ENCODE measurements around the gene PPP1R7. TPM values are rescaled to one million over a fixed set of nuclear protein-coding genes. Genes with fewer than 3 reads are reported as not detected.
A peak's percentile ranks its signal among the peaks of the same experiment; 100 is the strongest.

The PPP1R7 gene
- total RNA-seq, 1 donor, result 46.7 TPM

- H3K27ac ChIP-seq (ENCODE audit: low read depth, low read length), result no peak overlapping the region
- no peaks in the 10 kb centered on the region for H3K79me2 ChIP-seq (ENCODE audit: insufficient read depth, low read length)
- H4K20me1 ChIP-seq (ENCODE audit: insufficient read depth, low read length), result no peaks in the 10 kb centered on the region
- H2AFZ ChIP-seq (ENCODE audit: low read length), result no peak overlapping the region
- H3K4me2 ChIP-seq (ENCODE audit: insufficient read depth, low read length), result no peak overlapping the region
- no peak overlapping the region for H3K4me3 ChIP-seq (ENCODE audit: insufficient read depth, low read length)
- TF ChIP-seq, protein P1, sequence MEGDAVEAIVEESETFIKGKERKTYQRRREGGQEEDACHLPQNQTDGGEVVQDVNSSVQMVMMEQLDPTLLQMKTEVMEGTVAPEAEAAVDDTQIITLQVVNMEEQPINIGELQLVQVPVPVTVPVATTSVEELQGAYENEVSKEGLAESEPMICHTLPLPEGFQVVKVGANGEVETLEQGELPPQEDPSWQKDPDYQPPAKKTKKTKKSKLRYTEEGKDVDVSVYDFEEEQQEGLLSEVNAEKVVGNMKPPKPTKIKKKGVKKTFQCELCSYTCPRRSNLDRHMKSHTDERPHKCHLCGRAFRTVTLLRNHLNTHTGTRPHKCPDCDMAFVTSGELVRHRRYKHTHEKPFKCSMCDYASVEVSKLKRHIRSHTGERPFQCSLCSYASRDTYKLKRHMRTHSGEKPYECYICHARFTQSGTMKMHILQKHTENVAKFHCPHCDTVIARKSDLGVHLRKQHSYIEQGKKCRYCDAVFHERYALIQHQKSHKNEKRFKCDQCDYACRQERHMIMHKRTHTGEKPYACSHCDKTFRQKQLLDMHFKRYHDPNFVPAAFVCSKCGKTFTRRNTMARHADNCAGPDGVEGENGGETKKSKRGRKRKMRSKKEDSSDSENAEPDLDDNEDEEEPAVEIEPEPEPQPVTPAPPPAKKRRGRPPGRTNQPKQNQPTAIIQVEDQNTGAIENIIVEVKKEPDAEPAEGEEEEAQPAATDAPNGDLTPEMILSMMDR (IDR thresholded peaks at IDR 0.05; ENCODE audit: extremely low read depth, low read depth, low read length), result no peak
- H3K9me3 ChIP-seq (ENCODE audit: low read depth, low read length), result no peaks in the 10 kb centered on the region
- H3K4me1 ChIP-seq (ENCODE audit: insufficient read depth, low read length), result no peaks in the 10 kb centered on the region
- no peaks in the 10 kb centered on the region for H3K27me3 ChIP-seq (ENCODE audit: insufficient read depth, low read length)
- no peaks in the 10 kb centered on the region for H3K36me3 ChIP-seq (ENCODE audit: insufficient read depth, low read length)
- peak; percentile 2 for DNase-seq (ENCODE audit: insufficient read length, low spot score, missing footprints)
These were observed 34.9 kb upstream of the PPP1R7 start for GRCh38 chr2:241115361-241115760.

DNA sequence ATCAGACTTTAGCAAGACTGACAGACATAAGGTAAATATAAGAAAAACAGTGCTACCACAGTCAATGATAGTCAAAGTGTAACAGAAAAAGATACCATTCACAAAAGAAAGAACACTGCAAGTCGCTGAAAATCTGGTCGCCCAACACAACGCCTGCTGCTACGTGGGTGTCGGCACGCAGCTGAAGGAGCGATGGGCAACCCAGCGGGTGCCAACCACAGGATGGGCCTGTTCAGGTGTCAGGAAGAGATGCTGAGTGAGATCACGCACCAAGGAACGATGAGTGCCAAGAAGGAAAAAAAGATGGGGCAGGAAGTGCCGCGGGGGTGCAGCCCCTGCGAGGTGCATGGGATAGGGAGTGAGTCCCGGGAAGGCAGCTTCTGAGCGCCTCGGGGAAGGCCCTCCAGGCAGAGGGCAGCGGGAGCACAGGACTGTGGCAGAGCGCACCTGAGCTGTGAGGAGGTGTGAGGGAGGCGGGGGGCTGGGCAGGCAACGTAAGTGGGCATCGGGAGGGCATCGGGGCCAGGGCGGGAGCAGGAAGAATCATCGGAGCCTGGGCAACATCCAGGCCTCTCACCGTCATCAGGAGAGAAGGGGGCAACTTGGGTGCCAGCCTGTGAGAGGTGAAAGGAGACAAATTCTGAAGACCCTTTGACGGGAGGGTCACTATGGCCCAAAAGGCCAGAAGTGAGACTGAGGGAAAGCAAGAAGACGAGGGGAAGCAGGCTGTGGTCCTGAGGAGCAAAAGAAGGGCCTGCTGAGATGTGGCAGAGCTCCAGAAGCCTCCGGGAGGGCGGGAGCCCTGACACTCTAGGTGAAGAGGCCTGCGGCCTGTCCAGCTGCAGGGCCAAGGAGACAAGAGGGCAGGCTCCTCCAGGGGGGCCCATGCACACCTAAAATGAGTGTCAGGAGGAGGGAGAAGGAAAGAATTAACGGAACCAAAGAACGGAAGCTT is 33.4 kb upstream of the PPP1R7 start:
- peak; percentile 44 for DNase-seq (ENCODE audit: insufficient read length, low spot score, missing footprints)
- H3K4me1 ChIP-seq (ENCODE audit: insufficient read depth, low read length), result no peaks in the 10 kb centered on the region
- no peaks in the 10 kb centered on the region for H4K20me1 ChIP-seq (ENCODE audit: insufficient read depth, low read length)
- TF ChIP-seq, protein P1 (IDR thresholded peaks at IDR 0.05; ENCODE audit: extremely low read depth, low read depth, low read length), result no peak
- H3K4me3 ChIP-seq (ENCODE audit: insufficient read depth, low read length), result no peak overlapping the region
- no peak overlapping the region for H3K4me2 ChIP-seq (ENCODE audit: insufficient read depth, low read length)
- H3K27me3 ChIP-seq (ENCODE audit: insufficient read depth, low read length), result no peaks in the 10 kb centered on the region
- H3K27ac ChIP-seq (ENCODE audit: low read depth, low read length), result no peak overlapping the region
- H3K79me2 ChIP-seq (ENCODE audit: insufficient read depth, low read length), result no peaks in the 10 kb centered on the region
- no peak overlapping the region for H2AFZ ChIP-seq (ENCODE audit: low read length)
- no peaks in the 10 kb centered on the region for H3K9me3 ChIP-seq (ENCODE audit: low read depth, low read length)
- no peaks in the 10 kb centered on the region for H3K36me3 ChIP-seq (ENCODE audit: insufficient read depth, low read length)

- no peak overlapping the region for H3K4me3 ChIP-seq (ENCODE audit: insufficient read depth, low read length)
- H4K20me1 ChIP-seq (ENCODE audit: insufficient read depth, low read length), result no peaks in the 10 kb centered on the region
- H3K9me3 ChIP-seq (ENCODE audit: low read depth, low read length), result no peaks in the 10 kb centered on the region
- no peaks in the 10 kb centered on the region for H3K27me3 ChIP-seq (ENCODE audit: insufficient read depth, low read length)
- H3K36me3 ChIP-seq (ENCODE audit: insufficient read depth, low read length), result no peaks in the 10 kb centered on the region
- no peak overlapping the region for H3K27ac ChIP-seq (ENCODE audit: low read depth, low read length)
- DNase-seq (ENCODE audit: insufficient read length, low spot score, missing footprints), result peak; percentile 39
- H3K79me2 ChIP-seq (ENCODE audit: insufficient read depth, low read length), result no peaks in the 10 kb centered on the region
- no peaks in the 10 kb centered on the region for H3K4me1 ChIP-seq (ENCODE audit: insufficient read depth, low read length)
- no peak overlapping the region for H3K4me2 ChIP-seq (ENCODE audit: insufficient read depth, low read length)
- H2AFZ ChIP-seq (ENCODE audit: low read length), result no peak overlapping the region
- TF ChIP-seq, protein P1 (IDR thresholded peaks at IDR 0.05; ENCODE audit: extremely low read depth, low read depth, low read length), result no peak
These were observed 31.3 kb upstream of the PPP1R7 start for GRCh38 chr2:241118737-241119505.

- H2AFZ ChIP-seq (ENCODE audit: low read length), result no peak overlapping the region
- H4K20me1 ChIP-seq (ENCODE audit: insufficient read depth, low read length), result no peaks in the 10 kb centered on the region
- H3K4me1 ChIP-seq (ENCODE audit: insufficient read depth, low read length), result no peaks in the 10 kb centered on the region
- no peaks in the 10 kb centered on the region for H3K36me3 ChIP-seq (ENCODE audit: insufficient read depth, low read length)
- no peaks in the 10 kb centered on the region for H3K79me2 ChIP-seq (ENCODE audit: insufficient read depth, low read length)
- H3K4me2 ChIP-seq (ENCODE audit: insufficient read depth, low read length), result no peak overlapping the region
- H3K9me3 ChIP-seq (ENCODE audit: low read depth, low read length), result no peaks in the 10 kb centered on the region
- H3K4me3 ChIP-seq (ENCODE audit: insufficient read depth, low read length), result no peak overlapping the region
- no peak overlapping the region for H3K27ac ChIP-seq (ENCODE audit: low read depth, low read length)
- TF ChIP-seq, protein P1 (IDR thresholded peaks at IDR 0.05; ENCODE audit: extremely low read depth, low read depth, low read length), result no peak
- H3K27me3 ChIP-seq (ENCODE audit: insufficient read depth, low read length), result no peaks in the 10 kb centered on the region
- DNase-seq (ENCODE audit: insufficient read length, low spot score, missing footprints), result no peak
These were observed 29.8 kb upstream of the PPP1R7 start for GRCh38 chr2:241120440-241120839.

All from osteoblast (primary cell).